ENCODE data around the gene KRT6A. TPM values are rescaled to one million over a fixed set of nuclear protein-coding genes. Genes with fewer than 3 reads are reported as not detected.
A peak's percentile ranks its signal among the peaks of the same experiment; 100 is the strongest.
"Not testable (repeated sequence)": the region's sequence is repeated elsewhere in the genome, so short reads cannot be mapped to it uniquely, and the experiment has no call there.

Gene KRT6A
- total RNA-seq, 1 experiment from 2014 or later, result 1,688 TPM

DNA sequence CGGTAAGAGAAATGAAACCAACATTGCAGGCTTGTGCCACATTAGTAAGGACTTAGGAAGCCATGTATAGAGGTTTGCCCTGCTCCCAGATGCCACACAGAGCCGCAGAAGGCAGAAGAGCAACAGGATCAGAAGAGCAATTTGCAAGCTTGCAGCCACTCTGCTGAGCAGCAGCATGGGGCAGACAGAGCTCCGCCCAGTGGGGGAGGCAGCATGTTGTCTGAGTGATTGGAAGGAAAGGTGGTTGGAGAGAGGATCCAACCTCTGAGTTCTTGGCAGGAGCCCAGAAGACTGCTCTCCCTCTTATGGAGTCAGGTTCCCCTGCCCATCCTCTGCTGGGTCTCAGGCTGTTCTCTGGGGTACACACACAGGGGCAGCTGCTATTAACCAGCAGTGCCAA is 2.3 kb upstream of the KRT6A start:
- Mint-ChIP-seq H3K36me3 (ENCODE audit: insufficient read depth, unreplicated experiment) (peaks cover 31% of the 10 kb centered on the region), H3K9me3 (ENCODE audit: unreplicated experiment) (no peaks in the 10 kb centered on the region), H3K27ac (ENCODE audit: low read depth, unreplicated experiment) (peak overlapping the region; percentile 95), H3K27me3 (ENCODE audit: insufficient read depth, unreplicated experiment) (no peaks in the 10 kb centered on the region), H3K4me3 (ENCODE audit: unreplicated experiment) (peak overlapping the region; percentile 93), H3K4me1 (ENCODE audit: insufficient read depth, unreplicated experiment) (peaks cover 64% of the 10 kb centered on the region)
- intact Hi-C loops (cut with micrococcal nuclease), result loop anchor here (2.0 kb wide), 2 partner anchors 53 to 375 kb away; no protein-coding TSS in a partner anchor
- TF ChIP-seq, protein P1, sequence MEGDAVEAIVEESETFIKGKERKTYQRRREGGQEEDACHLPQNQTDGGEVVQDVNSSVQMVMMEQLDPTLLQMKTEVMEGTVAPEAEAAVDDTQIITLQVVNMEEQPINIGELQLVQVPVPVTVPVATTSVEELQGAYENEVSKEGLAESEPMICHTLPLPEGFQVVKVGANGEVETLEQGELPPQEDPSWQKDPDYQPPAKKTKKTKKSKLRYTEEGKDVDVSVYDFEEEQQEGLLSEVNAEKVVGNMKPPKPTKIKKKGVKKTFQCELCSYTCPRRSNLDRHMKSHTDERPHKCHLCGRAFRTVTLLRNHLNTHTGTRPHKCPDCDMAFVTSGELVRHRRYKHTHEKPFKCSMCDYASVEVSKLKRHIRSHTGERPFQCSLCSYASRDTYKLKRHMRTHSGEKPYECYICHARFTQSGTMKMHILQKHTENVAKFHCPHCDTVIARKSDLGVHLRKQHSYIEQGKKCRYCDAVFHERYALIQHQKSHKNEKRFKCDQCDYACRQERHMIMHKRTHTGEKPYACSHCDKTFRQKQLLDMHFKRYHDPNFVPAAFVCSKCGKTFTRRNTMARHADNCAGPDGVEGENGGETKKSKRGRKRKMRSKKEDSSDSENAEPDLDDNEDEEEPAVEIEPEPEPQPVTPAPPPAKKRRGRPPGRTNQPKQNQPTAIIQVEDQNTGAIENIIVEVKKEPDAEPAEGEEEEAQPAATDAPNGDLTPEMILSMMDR (IDR thresholded peaks at IDR 0.05; ENCODE audit: unreplicated experiment), result no peak
- no TSS peak for BruUV-seq (replicated peaks)
- ChIA-PET POLR2A (interaction anchor here (0.7 to 28.5 kb wide), 18 partner anchors 12 to 380 kb away, joined by 3 to 1235 read pairs (median 14); partner anchors contain the start of genes KRT5, KRT6B and KRT6C), CTCF (interaction anchor here (0.8 to 5.6 kb wide), 16 partner anchors 11 to 384 kb away, joined by 3 to 50 read pairs (median 6); partner anchors contain the start of gene KRT5)
- peak; percentile 95 for DNase-seq (ENCODE audit: unreplicated experiment)

DNA sequence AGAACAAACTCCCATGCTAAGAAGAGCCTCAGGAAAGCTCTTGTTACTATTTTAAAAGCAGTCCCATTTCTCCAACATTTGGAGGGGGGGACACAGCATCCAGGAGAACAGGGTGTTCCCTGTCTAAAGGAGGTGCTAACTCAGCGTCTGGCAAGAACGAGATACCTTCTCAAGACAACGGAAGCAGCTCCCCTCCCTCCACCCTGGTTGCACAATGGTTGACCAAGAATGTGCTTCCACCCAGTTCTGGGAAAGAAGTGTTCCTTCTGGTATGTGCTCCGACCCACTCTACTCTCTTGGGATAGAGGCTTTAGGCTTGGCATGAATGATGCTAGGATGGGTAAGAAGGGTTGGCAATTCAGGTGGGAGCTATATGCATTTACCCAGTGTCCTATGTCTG is 1.5 kb upstream of the KRT6A start:
- Mint-ChIP-seq H3K4me3 (ENCODE audit: unreplicated experiment) (peak overlapping the region; percentile 93), H3K27ac (ENCODE audit: low read depth, unreplicated experiment) (peak overlapping the region; percentile 73), H3K36me3 (ENCODE audit: insufficient read depth, unreplicated experiment) (peaks cover 39% of the 10 kb centered on the region), H3K9me3 (ENCODE audit: unreplicated experiment) (no peaks in the 10 kb centered on the region), H3K4me1 (ENCODE audit: insufficient read depth, unreplicated experiment) (peaks cover 56% of the 10 kb centered on the region), H3K27me3 (ENCODE audit: insufficient read depth, unreplicated experiment) (no peaks in the 10 kb centered on the region)
- intact Hi-C loops (cut with micrococcal nuclease), result loop anchor here (1.0 to 2.0 kb wide), 3 partner anchors 28 to 376 kb away; no protein-coding TSS in a partner anchor
- ChIA-PET POLR2A (interaction anchor here (0.7 to 28.5 kb wide), 35 partner anchors 11 to 608 kb away, joined by 3 to 1235 read pairs (median 6); partner anchors contain the start of genes KRT5, KRT6B and KRT6C), CTCF (interaction anchor here (0.6 to 5.6 kb wide), 26 partner anchors 12 to 385 kb away, joined by 3 to 50 read pairs (median 4); partner anchors contain the start of genes KRT5 and KRT84)
- TF ChIP-seq, protein P1 (IDR thresholded peaks at IDR 0.05; ENCODE audit: unreplicated experiment), result no peak
- no TSS peak for BruUV-seq (replicated peaks)
- DNase-seq (ENCODE audit: unreplicated experiment), result peak; percentile 100

DNA sequence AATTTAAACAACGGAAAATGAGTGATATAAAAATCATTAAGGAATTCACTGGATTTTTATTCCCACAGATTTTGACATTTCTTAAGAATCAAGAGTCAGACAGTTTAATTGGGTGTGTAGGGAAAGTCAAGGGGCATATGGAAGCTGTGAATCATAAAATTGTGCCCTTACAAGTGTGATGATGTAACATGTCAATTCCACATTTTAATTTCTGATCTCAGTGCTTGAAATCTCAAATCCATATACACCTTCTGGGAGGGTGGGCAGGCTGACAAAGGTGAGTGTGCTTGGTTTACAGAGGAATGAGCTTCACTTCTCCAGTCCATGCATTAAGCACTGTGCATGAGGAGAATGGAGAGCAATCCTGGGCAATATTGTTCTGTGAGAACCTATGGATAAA is 1.0 kb upstream of the KRT6A start:
- POLR2A ChIA-PET, result interaction anchor here (0.6 to 28.5 kb wide), 39 partner anchors 11 to 608 kb away, joined by 3 to 1235 read pairs (median 6); partner anchors contain the start of genes ATG101, KRT5, KRT6B and KRT6C
- Mint-ChIP-seq H3K36me3 (ENCODE audit: insufficient read depth, unreplicated experiment) (peaks cover 43% of the 10 kb centered on the region), H3K4me3 (ENCODE audit: unreplicated experiment) (peak overlapping the region; percentile 93), H3K27ac (ENCODE audit: low read depth, unreplicated experiment) (peak overlapping the region; percentile 73), H3K4me1 (ENCODE audit: insufficient read depth, unreplicated experiment) (peaks cover 57% of the 10 kb centered on the region), H3K27me3 (ENCODE audit: insufficient read depth, unreplicated experiment) (no peaks in the 10 kb centered on the region), H3K9me3 (ENCODE audit: unreplicated experiment) (no peaks in the 10 kb centered on the region)
- BruUV-seq (replicated peaks), result no TSS peak
- CTCF ChIA-PET, result interaction anchor here (0.6 to 5.6 kb wide), 23 partner anchors 13 to 385 kb away, joined by 3 to 50 read pairs (median 4); partner anchors contain the start of genes KRT5 and KRT84
- TF ChIP-seq, protein P1 (IDR thresholded peaks at IDR 0.05; ENCODE audit: unreplicated experiment), result no peak
- intact Hi-C loops (cut with micrococcal nuclease), result loop anchor here (1.0 to 2.0 kb wide), 3 partner anchors 28 to 377 kb away; no protein-coding TSS in a partner anchor
- DNase-seq (ENCODE audit: unreplicated experiment), result no peak

DNA sequence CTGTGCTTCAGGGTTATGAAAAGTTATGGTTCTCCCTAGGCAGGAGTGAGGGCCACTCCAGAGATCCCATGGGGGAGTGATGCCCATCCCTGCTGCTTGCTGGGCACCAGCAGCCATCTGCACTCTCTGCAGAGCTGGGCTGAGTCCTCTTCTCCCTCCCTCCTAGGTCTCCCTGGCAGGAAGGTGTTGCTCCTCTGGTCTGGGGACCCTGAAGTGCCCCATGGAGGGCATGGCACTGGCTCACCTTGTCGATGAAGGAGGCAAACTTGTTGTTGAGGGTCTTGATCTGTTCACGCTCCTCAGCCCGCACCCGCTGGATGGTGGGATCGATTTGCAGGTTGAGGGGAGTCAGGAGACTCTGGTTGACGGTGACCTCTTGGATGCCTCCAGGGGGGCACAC is 652 bp downstream of the KRT6A start:
- peak overlapping the region; percentile 73 for H3K27ac Mint-ChIP-seq (ENCODE audit: low read depth, unreplicated experiment)
- BruUV-seq (replicated peaks); H3K9me3 Mint-ChIP-seq (ENCODE audit: unreplicated experiment); intact Hi-C loops (cut with micrococcal nuclease); H3K27me3 Mint-ChIP-seq (ENCODE audit: insufficient read depth, unreplicated experiment): not testable (repeated sequence)
- POLR2A ChIA-PET, result interaction anchor here (0.9 to 28.5 kb wide), 11 partner anchors 9 to 478 kb away, joined by 4 to 1235 read pairs (median 24); partner anchors contain the start of genes KRT5, KRT6B, KRT6C and KRT7
- peak; percentile 17 for DNase-seq (ENCODE audit: unreplicated experiment)
- peaks cover 60% of the 10 kb centered on the region for H3K36me3 Mint-ChIP-seq (ENCODE audit: insufficient read depth, unreplicated experiment)
- H3K4me3 Mint-ChIP-seq (ENCODE audit: unreplicated experiment), result peak overlapping the region; percentile 93
- H3K4me1 Mint-ChIP-seq (ENCODE audit: insufficient read depth, unreplicated experiment), result peaks cover 58% of the 10 kb centered on the region
- CTCF ChIA-PET, result interaction anchor here (0.7 to 5.6 kb wide), 3 partner anchors 14 to 500 kb away, joined by 3 to 50 read pairs (median 8); no protein-coding TSS in a partner anchor

DNA sequence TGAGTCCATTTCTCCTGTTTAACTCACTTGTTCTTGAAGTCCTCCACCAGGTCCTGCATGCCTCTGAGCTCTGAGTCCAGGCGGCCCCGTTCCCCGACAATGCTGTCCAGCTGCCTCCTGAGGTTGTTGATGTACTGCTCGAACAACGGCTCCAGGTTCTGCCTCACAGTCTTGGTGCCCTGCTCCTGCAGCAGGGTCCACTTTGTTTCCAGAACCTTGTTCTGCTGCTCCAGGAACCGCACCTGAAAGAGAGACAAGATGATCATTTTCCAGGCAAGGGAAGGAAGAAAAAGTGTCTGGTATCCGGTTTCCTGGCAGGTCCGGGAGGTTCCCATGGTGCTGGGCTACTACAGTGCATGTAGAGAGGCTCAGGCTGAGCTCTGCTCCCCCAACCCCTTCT is 1.6 kb downstream of the KRT6A start:
- BruUV-seq (replicated peaks); intact Hi-C loops (cut with micrococcal nuclease); H3K9me3 Mint-ChIP-seq (ENCODE audit: unreplicated experiment); H3K27me3 Mint-ChIP-seq (ENCODE audit: insufficient read depth, unreplicated experiment); DNase-seq (ENCODE audit: unreplicated experiment): not testable (repeated sequence)
- Mint-ChIP-seq H3K4me1 (ENCODE audit: insufficient read depth, unreplicated experiment) (peaks cover 53% of the 10 kb centered on the region), H3K36me3 (ENCODE audit: insufficient read depth, unreplicated experiment) (peaks cover 70% of the 10 kb centered on the region), H3K4me3 (ENCODE audit: unreplicated experiment) (peak overlapping the region; percentile 93), H3K27ac (ENCODE audit: low read depth, unreplicated experiment) (peak overlapping the region; percentile 73)
- CTCF ChIA-PET, result interaction anchor here (0.6 to 0.9 kb wide), 2 partner anchors 100 to 389 kb away, joined by 3 read pairs; no protein-coding TSS in a partner anchor
- POLR2A ChIA-PET, result interaction anchor here (0.7 to 28.5 kb wide), 7 partner anchors 9 to 384 kb away, joined by 3 to 1235 read pairs (median 4); partner anchors contain the start of genes KRT5 and KRT6C
